GM12873 (cell line): Measurements from ENCODE around the gene FPGS.

Source experiments
- TF ChIP-seq, protein P1 (sequence below): IDR thresholded peaks from 2 replicates; pipeline ENCODE4 v1.5.1; 2012; ENCODE audit warnings: low read depth, mild to moderate bottlenecking, moderate library complexity, low read length, control low read depth; ENCODE audit not compliant: insufficient read depth; ENCODE audit errors: missing control alignments

Gene FPGS

DNA sequence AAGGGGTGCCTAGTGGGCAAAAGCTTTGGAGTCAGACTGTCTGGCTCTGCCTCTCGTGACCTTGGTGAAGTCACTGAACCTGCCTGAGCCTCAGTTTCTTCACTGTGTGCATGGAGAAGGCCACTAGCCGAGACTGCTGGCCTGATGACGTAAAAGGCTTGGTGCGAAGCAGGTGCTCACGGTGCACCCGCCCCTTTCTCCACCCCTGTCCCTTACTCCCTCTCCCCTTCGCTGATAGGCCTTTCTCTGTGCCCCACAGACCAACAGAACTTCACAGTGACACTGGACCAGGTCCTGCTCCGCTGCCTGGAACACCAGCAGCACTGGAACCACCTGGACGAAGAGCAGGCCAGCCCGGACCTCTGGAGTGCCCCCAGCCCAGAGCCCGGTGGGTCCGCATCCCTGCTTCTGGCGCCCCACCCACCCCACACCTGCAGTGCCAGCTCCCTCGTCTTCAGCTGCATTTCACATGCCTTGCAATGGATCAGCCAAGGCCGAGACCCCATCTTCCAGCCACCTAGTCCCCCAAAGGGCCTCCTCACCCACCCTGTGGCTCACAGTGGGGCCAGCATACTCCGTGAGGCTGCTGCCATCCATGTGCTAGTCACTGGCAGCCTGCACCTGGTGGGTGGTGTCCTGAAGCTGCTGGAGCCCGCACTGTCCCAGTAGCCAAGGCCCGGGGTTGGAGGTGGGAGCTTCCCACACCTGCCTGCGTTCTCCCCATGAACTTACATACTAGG, 10.4 kb downstream of the FPGS start:
- TF ChIP-seq, protein P1, sequence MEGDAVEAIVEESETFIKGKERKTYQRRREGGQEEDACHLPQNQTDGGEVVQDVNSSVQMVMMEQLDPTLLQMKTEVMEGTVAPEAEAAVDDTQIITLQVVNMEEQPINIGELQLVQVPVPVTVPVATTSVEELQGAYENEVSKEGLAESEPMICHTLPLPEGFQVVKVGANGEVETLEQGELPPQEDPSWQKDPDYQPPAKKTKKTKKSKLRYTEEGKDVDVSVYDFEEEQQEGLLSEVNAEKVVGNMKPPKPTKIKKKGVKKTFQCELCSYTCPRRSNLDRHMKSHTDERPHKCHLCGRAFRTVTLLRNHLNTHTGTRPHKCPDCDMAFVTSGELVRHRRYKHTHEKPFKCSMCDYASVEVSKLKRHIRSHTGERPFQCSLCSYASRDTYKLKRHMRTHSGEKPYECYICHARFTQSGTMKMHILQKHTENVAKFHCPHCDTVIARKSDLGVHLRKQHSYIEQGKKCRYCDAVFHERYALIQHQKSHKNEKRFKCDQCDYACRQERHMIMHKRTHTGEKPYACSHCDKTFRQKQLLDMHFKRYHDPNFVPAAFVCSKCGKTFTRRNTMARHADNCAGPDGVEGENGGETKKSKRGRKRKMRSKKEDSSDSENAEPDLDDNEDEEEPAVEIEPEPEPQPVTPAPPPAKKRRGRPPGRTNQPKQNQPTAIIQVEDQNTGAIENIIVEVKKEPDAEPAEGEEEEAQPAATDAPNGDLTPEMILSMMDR = no peak

DNA sequence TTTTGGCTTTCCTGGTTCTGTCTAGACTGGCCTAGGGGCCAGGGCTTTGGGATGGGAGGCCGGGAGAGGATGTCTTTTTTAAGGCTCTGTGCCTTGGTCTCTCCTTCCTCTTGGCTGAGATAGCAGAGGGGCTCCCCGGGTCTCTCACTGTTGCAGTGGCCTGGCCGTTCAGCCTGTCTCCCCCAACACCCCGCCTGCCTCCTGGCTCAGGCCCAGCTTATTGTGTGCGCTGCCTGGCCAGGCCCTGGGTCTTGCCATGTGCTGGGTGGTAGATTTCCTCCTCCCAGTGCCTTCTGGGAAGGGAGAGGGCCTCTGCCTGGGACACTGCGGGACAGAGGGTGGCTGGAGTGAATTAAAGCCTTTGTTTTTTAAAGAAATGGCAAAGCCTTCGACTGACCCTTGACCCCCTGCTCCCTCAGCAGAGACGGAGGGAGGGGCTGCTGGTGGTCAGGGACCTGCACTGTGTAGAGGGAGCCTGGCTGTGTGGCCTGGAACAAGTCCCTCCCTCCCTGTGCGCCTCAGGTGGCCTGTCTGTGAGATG, 11.1 kb downstream of the FPGS start:
- TF ChIP-seq, protein P1 = no peak

DNA sequence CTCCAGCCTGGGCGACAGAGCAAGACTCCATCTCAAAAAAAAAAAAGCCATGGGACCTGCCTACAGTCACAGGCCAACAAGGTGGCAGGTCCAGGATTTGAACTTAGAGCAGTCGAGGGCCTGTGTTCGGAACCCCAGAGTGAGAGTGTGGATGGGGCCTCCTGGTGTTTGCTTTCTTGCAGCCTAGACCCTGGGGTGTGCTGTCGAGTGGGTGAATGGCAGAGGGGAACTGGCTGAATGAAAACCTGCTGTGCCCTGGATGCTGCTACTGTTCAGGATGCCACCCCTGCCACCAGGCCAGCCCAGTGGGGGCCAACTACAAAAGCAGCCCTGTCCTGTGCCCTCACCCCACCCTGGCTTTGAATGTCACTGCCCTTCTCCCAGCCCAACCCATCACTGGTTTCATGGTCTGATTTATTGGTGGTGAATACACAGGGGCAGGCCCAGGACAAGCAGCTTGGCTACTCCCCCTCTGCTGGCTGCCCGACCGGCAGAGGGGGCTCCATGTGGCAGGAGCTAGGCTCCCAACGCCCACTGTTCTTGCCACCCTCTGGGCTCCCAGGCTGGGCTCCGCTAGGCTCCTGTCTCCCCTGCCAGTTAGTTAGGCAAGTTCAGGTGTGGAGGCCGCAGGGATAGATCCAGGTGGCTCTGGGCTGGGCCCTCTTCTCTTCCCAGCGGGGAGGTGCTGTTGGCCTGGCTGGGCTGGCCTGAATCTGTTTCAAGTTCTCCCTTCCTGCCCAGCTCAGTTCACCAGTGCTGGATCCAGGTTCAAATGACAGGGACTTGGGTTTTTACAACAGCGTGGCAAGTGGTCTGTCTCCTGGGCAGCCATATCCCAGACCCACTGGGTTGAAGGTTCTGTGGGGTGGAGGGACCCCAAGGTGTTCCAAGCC, 12.2 kb downstream of the FPGS start:
- TF ChIP-seq, protein P1 = no peak

DNA sequence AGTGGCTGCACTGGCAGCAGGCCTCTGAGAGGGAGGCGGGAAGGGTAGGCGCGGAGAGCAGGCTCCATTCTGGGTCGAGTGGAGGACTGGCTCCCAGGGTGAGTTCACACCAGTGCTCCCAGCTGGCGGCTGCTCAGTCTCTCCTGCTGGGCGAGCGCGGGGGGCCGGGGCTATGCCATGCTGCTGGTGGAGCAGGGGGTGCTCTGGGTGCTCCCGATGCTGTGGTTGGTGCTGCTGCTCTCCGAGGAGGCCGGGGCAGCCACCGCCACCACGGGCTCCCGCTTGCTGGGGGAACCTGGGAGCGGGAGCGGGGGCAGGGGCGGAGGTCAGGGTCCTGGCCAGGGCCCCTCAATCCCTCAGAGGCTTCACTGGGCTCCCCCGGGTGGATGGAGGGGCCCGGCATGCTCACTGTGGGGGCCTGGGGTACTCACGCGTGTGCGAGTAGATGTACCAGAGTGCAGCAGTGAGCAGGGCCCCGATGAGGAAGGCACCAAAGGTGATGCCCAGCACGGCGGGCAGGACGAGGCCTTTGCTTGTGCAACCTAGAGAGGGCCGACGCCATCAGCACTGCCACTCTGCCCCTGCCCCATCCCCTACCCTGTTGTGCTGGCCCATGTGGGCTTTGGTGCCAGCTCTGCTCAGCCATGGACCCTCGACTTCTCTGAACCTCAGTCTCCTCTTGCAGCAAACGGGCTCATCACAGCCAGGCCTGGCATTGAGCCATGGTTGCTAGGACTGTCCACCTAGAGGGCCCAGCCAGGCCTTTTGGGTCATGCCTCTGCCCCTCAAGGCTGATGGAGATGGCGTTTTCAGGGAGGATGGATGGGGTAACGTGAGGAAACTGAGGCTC, 13.1 kb downstream of the FPGS start:
- TF ChIP-seq, protein P1 = no peak

DNA sequence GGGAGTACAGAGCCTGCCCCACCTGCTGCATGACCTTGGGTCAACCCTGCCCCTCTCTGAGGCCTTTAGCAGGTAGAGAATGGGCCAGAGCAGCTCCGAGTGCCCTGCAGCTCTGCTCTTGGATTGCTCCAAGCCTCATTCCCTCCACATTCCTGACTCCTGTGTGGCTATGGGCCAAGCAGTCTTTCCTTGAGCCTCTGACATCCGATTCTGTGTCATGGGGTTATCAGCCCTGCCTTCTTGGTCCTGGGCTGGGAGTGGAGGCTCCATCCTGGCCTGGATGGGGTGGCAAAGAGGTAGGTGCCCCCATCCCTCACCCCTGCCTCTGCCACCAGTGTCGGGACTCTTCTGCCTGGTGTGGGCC, 13.7 kb downstream of the FPGS start:
- TF ChIP-seq, protein P1 = no peak

DNA sequence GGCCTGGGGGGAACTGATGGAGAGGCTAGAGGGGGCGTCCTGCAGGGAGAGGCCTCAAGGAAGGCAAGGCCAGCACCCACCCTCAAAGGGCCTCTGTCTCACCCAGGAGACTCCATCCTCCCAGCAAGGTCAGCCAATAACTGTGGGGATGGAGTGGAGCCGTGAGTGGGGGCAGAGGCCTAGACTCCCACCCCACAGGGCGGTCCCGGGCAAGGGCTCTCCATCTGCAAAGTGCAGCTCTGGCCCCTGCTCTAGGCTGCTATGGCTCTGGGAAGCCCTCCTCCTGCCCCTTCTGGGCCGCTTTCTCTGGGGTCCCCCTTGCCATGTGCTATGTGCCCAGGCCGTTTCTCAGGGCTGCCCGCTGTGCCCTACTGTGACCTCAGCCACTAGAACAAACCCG, 14.0 kb downstream of the FPGS start:
- TF ChIP-seq, protein P1 = no peak

DNA sequence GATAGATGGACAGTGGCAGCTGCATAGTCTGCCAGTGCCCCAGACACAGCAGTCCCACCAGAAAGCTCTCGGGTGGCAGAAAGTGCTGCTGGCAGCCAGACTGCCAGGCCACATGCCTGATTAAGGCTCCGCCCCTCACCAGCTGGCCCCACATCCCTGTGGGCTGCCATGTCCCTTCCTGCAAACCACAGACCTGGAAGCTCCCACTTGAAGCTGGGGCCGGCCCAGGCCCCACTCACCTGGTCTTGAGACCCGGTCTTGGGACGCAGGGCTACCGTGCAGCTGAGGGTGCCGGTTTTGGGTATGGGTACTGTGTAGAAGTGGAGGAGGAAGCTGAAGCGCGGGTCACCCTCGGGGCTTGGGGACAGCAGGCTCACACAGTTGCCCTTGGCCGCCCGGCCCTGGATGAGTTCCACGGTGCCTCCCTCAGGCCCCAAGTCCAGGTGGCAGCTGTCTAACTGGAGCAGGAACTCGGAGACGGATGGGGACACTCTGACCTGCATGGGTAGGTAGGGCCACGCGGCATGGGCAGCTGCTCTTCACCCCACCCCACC, 15.3 kb downstream of the FPGS start:
- TF ChIP-seq, protein P1 = no peak
